Right lobe of liver (tissue), 6 donors: ENCODE data around the gene SLC37A2. TPM values are rescaled to one million over a fixed set of nuclear protein-coding genes. Genes with fewer than 3 reads are reported as not detected.

Experiments
- ATAC-seq, 4 donors: fragments of 200-7000 bp; cut with Tn5 transposase; one replicate each; pipeline ENCODE4 v1.9.1; 2020; ENCODE audit warnings: mild to moderate bottlenecking in 4 of 4, moderate library complexity in 4 of 4
- DNase-seq, 3 donors: peaks; one replicate each; pipeline ENCODE4 v3.0.0-alpha.2; 2020
- H3K27ac ChIP-seq, 3 donors: fragments of 200-600 bp; one replicate each; pipeline ENCODE4 v1.8.0; 2022
- H3K27me3 ChIP-seq, 2 donors: fragments of 200-600 bp; one replicate each; pipeline ENCODE4 v1.8.0; 2022
- H3K36me3 ChIP-seq, 4 donors: fragments of 200-600 bp; sonication (generic) in 1 of 4; one replicate each; pipeline versions ENCODE4 v1.5.1 to v1.8.0; 2017 to 2022; ENCODE audit warnings: control low read depth in 1 of 4
- H3K4me1 ChIP-seq, 4 donors: fragments of 200-600 bp; sonication (generic) in 1 of 4; one replicate each; pipeline versions ENCODE4 v1.5.1 to v1.8.0; 2017 to 2022; ENCODE audit warnings: control low read depth in 1 of 4
- H3K4me3 ChIP-seq, 3 donors: fragments of 200-600 bp; one replicate each; pipeline ENCODE4 v1.8.0; 2022
- H3K9me3 ChIP-seq, 4 donors: fragments of 200-600 bp; sonication (generic) in 1 of 4; one replicate each; pipeline versions ENCODE4 v1.5.1 to v1.8.0; 2017 to 2022; ENCODE audit warnings: control low read depth in 1 of 4
- POLR2A ChIP-seq: fragments of 450-650 bp; IDR thresholded peaks from one replicate; pipeline ENCODE4 v1.6.1; 2017; ENCODE audit warnings: antibody characterized with exemption, mild to moderate bottlenecking
- WGBS: methylation state at CpG from one replicate; pipeline ENCODE4 v1.1.6; 2018; ENCODE audit warnings: low coverage, low lambda C conversion rate; ENCODE audit not compliant: insufficient coverage; ENCODE audit errors: missing lambda C conversion rate; 5-methylcytosine and 5-hydroxymethylcytosine counted together
- intact Hi-C, 2 donors: fragments of 100-400 bp; cut with DNase I; formaldehyde crosslinking; loops; one replicate each; pipeline versions ENCODE4 v1.11.2 to v1.14.1; 2022
- total RNA-seq, 6 experiments: library from RNA; depleted of rRNA in 2 of 6; stranded (reverse); fragments of >200 nt in 2 of 6; fragmentation: NEBNext Ultra II Directional in 3 of 6; extraction: Animal tissue kit (Norgen Biotek cat#: 25700) in 3 of 6; gene quantifications; one replicate each; pipeline versions ENCODE4 v1.1.0 to v1.2.4, GENCODE V29; 2016 to 2023
- TF ChIP-seq, protein P1 (sequence below), 4 donors: fragments of 200-600 bp in 3 of 4; fragments of 450-650 bp in 1 of 4; IDR thresholded peaks; one replicate each; pipeline versions ENCODE4 v1.5.1 to v1.8.0; 2016 to 2022; ENCODE audit warnings: antibody characterized with exemption in 4 of 4, mild to moderate bottlenecking in 2 of 4
- donor health status: DM: no; HTN: yes; CAD: no.
- donor health status: DM: no; HTN: no; CAD: no.
- donor health status: DM: no; HTN: no; CAD: no.
- donor health status: DM: no; HTN: yes; CAD: no.
- donor health status: DM: no; HTN: yes; CAD: no.

SLC37A2 gene
- total RNA-seq, 6 experiments from 2014 or later = 3.4 to 14.2 (median 4.7) TPM

DNA sequence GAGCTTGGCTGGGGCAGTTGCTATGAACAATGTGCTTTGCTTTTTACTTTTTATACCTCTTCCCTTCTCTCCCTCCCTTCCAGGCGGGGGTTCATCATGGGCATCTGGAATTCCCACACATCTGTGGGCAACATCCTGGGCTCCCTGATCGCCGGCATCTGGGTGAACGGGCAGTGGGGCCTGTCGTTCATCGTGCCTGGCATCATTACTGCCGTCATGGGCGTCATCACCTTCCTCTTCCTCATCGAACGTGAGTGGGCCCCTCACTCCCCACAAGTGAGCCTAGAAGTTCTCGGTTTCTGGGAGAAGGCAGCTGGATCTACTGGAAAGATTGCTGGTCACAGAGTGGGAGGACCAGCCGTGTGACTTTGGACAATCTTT lies 17.4 kb downstream of the SLC37A2 start:
- no peak for ATAC-seq

DNA sequence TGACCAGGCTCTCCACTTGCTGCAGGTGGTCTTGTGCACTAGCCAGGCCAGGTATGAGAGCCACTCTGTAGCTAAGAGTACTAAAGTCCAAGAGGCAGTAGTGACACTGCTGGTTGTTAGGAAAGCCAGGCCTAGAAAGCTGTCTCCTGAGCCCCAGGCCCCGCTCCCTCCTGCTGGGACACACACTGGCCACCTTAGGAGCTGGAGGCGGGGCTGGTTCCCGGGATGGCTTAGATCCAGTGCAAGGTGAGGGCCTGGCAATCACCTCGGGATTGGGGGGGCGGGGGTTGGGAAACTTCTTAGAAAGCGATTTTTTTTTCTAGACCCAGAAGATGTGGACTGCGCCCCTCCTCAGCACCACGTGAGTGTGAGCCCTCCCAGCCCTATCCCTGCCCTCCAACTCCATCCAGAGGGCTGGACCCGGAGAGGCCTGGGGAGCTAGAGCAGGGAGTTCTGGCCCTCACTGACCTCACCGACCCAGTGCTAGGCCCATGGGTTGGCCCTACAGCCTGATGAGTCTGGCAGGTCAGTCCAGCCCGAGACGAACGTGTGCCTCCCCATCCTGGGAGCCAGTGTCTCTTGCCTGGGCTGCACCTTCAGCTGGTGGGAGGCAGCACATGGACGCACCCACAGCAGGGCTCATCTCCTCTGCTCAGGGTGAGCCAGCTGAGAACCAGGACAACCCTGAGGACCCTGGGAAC lies 18.1 kb downstream of the SLC37A2 start:
- Histone ChIP-seq H3K9me3 (no peaks in the 10 kb centered on the region), H3K4me3 (no peak overlapping the region), H3K36me3 (no peaks in the 10 kb centered on the region), H3K4me1 (no peaks in the 10 kb centered on the region), H3K27ac (no peak overlapping the region), H3K27me3 (no peaks in the 10 kb centered on the region)
- no peak for DNase-seq
- no peak for TF ChIP-seq POLR2A
- TF ChIP-seq, protein P1, sequence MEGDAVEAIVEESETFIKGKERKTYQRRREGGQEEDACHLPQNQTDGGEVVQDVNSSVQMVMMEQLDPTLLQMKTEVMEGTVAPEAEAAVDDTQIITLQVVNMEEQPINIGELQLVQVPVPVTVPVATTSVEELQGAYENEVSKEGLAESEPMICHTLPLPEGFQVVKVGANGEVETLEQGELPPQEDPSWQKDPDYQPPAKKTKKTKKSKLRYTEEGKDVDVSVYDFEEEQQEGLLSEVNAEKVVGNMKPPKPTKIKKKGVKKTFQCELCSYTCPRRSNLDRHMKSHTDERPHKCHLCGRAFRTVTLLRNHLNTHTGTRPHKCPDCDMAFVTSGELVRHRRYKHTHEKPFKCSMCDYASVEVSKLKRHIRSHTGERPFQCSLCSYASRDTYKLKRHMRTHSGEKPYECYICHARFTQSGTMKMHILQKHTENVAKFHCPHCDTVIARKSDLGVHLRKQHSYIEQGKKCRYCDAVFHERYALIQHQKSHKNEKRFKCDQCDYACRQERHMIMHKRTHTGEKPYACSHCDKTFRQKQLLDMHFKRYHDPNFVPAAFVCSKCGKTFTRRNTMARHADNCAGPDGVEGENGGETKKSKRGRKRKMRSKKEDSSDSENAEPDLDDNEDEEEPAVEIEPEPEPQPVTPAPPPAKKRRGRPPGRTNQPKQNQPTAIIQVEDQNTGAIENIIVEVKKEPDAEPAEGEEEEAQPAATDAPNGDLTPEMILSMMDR (IDR thresholded peaks at IDR 0.05) = no peak
- intact Hi-C loops = loop anchor here in 1 of 2 donors (10.0 kb wide), 2 partner anchors 64 to 324 kb away; no protein-coding TSS in a partner anchor
- no peak for ATAC-seq
- WGBS = no CpG with 5 or more reads among the region's 14 CpGs

More for the DNA sequence above, 17.4 kb downstream of the SLC37A2 start:
- WGBS = 80% methylated on average over 4 of the region's 12 CpGs
- Histone ChIP-seq H3K9me3 (no peaks in the 10 kb centered on the region), H3K27ac (no peak overlapping the region), H3K4me1 (no peaks in the 10 kb centered on the region), H3K4me3 (no peak overlapping the region), H3K36me3 (no peaks in the 10 kb centered on the region), H3K27me3 (no peaks in the 10 kb centered on the region)
- no peak for DNase-seq
- intact Hi-C loops = loop anchor here in 1 of 2 donors (10.0 kb wide), 2 partner anchors 64 to 324 kb away; no protein-coding TSS in a partner anchor
- TF ChIP-seq, protein P1 (IDR thresholded peaks at IDR 0.05) = no peak
- TF ChIP-seq POLR2A = no peak

DNA sequence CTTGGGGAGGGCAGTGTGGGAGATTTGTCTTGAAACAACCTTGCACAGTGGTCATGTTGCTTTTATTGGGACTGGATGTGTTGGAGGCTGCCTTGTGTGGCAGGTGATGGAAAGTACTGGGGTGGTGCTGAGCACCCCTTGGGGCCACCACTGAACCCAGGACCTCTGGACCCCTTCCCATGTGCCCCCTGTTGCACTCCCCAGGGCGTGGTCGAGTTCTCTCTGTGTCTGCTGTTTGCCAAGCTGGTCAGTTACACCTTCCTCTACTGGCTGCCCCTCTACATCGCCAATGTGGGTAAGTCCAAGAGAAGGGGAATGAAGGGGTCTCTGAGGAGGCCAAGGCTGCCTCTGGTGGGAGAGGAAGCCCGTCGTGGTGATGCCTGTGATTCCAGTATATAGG lies 18.9 kb downstream of the SLC37A2 start:
- WGBS = 65% methylated on average over 2 of the region's 5 CpGs
- no peak for ATAC-seq
- DNase-seq = no peak
- Histone ChIP-seq H3K9me3 (no peaks in the 10 kb centered on the region), H3K4me1 (no peaks in the 10 kb centered on the region), H3K4me3 (no peak overlapping the region), H3K27ac (no peak overlapping the region), H3K36me3 (no peaks in the 10 kb centered on the region), H3K27me3 (no peaks in the 10 kb centered on the region)
- intact Hi-C loops = loop anchor here in 1 of 2 donors (10.0 kb wide), 2 partner anchors 63 to 323 kb away; no protein-coding TSS in a partner anchor
- TF ChIP-seq, protein P1 (IDR thresholded peaks at IDR 0.05) = no peak
- TF ChIP-seq POLR2A = no peak

DNA sequence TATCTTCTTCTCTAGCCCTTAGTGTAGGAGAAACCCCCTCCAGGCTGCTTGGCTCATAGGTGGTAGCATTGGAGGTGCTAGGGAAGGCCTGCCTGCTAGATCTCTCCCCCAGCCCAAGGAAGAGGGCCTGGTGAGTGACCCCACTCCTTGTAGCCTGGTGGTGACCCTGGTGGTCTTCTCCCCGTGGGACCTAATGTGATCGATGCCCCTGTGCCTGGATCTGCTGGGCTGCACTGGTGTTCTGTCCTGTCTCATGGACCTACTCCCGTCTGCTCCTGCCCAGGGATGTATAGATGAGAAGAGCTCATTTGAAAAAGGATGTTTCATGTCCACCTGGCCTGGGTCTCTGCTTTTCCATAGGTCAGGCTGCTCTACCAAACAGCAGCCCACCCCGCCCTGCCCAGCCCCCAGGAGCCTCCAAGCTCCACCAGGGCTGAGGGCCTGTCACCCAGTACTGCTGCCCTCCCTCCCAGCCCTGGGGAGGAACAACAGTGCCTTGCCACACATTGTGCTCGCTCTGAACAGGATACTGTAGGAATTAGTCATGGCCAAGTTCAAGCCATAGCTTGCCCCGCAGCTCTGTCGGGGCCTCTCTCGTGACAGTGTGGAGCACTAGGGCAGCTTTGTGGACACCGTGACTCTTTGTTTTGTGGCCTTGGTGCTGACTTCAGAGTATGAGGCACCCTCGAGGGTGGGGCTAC lies 19.7 kb downstream of the SLC37A2 start:
- DNase-seq (no peak), ATAC-seq (no peak)
- Histone ChIP-seq H3K4me1 (no peaks in the 10 kb centered on the region), H3K4me3 (no peak overlapping the region), H3K27ac (no peak overlapping the region), H3K36me3 (no peaks in the 10 kb centered on the region), H3K9me3 (no peaks in the 10 kb centered on the region), H3K27me3 (no peaks in the 10 kb centered on the region)
- intact Hi-C loops = loop anchor here in 1 of 2 donors (10.0 kb wide), 2 partner anchors 62 to 322 kb away; no protein-coding TSS in a partner anchor
- WGBS = 68% methylated on average over 4 of the region's 10 CpGs
- TF ChIP-seq POLR2A = no peak
- TF ChIP-seq, protein P1 (IDR thresholded peaks at IDR 0.05) = no peak
